Lower leg skin (tissue), 4 donors: ENCODE results near the gene CD28. TPM values are rescaled to one million over a fixed set of nuclear protein-coding genes. Genes with fewer than 3 reads are reported as not detected.

Experiments used
- DNase-seq, 2 donors: peaks; one replicate each; pipeline ENCODE4 v3.0.0-alpha.2; 2019; ENCODE audit warnings: low spot score in 2 of 2
- H3K4me3 ChIP-seq: fragments of 200-600 bp; sonication (generic); 2 replicates; pipeline ENCODE4 v1.5.1; 2017; ENCODE audit warnings: mild to moderate bottlenecking, low read depth; ENCODE audit not compliant: poor library complexity, severe bottlenecking
- CTCF ChIP-seq, 3 donors: fragments of 450-650 bp; IDR thresholded peaks; one replicate each; pipeline ENCODE4 v1.5.1; 2016; ENCODE audit warnings: antibody characterized with exemption in 3 of 3, mild to moderate bottlenecking in 3 of 3, moderate library complexity in 2 of 3
- POLR2A ChIP-seq, 2 donors: fragments of 450-650 bp; IDR thresholded peaks; one replicate each; pipeline ENCODE4 v1.6.1; 2016 to 2017; ENCODE audit warnings: antibody characterized with exemption in 2 of 2, mild to moderate bottlenecking in 1 of 2, moderate library complexity in 1 of 2
- WGBS, 2 donors: methylation state at CpG; one replicate each; pipeline ENCODE4 v1.1.5; 2018; 5-methylcytosine and 5-hydroxymethylcytosine counted together
- intact Hi-C: fragments of 100-400 bp; cut with DNase I; formaldehyde crosslinking; loops from one replicate; pipeline ENCODE4 v1.15.0; 2023; ENCODE audit warnings: low total_unique reads
- total RNA-seq, 4 donors: library from RNA; depleted of rRNA; stranded (reverse); fragments of >200 nt; gene quantifications; one replicate each; pipeline ENCODE4 v1.1.0, GENCODE V29; 2016

CD28 gene
- total RNA-seq, 4 donors from 2014 or later, result 0.08 to 0.45 (median 0.31) TPM

- intact Hi-C loops, result no loop called here
- DNase-seq, result peak in 1 of 2 donors; percentile 36
- WGBS, 2 donors, result 40 to 59% methylated on average over 4 of the region's 4 CpGs
- TF ChIP-seq POLR2A (IDR thresholded peaks at IDR 0.05) (no peak), CTCF (IDR thresholded peaks at IDR 0.05) (no peak)
- no peak overlapping the region for H3K4me3 ChIP-seq
Observed at GRCh38 chr2:203688798-203689197, 17.6 kb upstream of the CD28 start.

- no peak for DNase-seq
- H3K4me3 ChIP-seq, result no peak overlapping the region
- WGBS, 2 donors, result 86 to 88% methylated on average over 8 of the region's 8 CpGs
- no peak for TF ChIP-seq CTCF (IDR thresholded peaks at IDR 0.05)
- intact Hi-C loops, result no loop called here
Observed at GRCh38 chr2:203689426-203690116, 16.9 kb upstream of the CD28 start.

GRCh38 chr2:203690117-203690431, 16.4 kb upstream of the CD28 start:
- TF ChIP-seq POLR2A (IDR thresholded peaks at IDR 0.05) (no peak), CTCF (IDR thresholded peaks at IDR 0.05) (no peak)
- H3K4me3 ChIP-seq, result no peak overlapping the region
- intact Hi-C loops, result no loop called here
- no peak for DNase-seq
- 83 to 95% methylated on average over 4 of the region's 4 CpGs for WGBS, 2 donors

GRCh38 chr2:203690441-203691047, 15.9 kb upstream of the CD28 start:
- TF ChIP-seq POLR2A (IDR thresholded peaks at IDR 0.05) (no peak), CTCF (IDR thresholded peaks at IDR 0.05) (no peak)
- 56 to 68% methylated on average over 5 of the region's 5 CpGs for WGBS, 2 donors
- DNase-seq, result no peak
- intact Hi-C loops, result no loop called here
- no peak overlapping the region for H3K4me3 ChIP-seq

- TF ChIP-seq CTCF (IDR thresholded peaks at IDR 0.05), result no peak
- TF ChIP-seq POLR2A (IDR thresholded peaks at IDR 0.05), result no peak
- intact Hi-C loops, result no loop called here
- no peak for DNase-seq
- no peak overlapping the region for H3K4me3 ChIP-seq
Observed at GRCh38 chr2:203691149-203691548, 15.3 kb upstream of the CD28 start.
